Measurements from ENCODE around the gene APBA2. TPM values are rescaled to one million over a fixed set of nuclear protein-coding genes. Genes with fewer than 3 reads are reported as not detected.

The APBA2 gene
- total and polyA plus RNA-seq, 3 donors from 2014 or later, result 18.5 to 37.7 (median 29.5) TPM

GRCh38 chr15:28873585-28874190 is 12.1 kb upstream of the APBA2 start:
- intact Hi-C loops (cut with DNase I; ENCODE audit: low total_unique reads), result no loop called here
- DNase-seq, result no peak
- Histone ChIP-seq H3K27me3 (no peaks in the 10 kb centered on the region), H3K4me3 (no peak overlapping the region), H3K9me3 (no peaks in the 10 kb centered on the region), H3K4me1 (no peaks in the 10 kb centered on the region), H3K27ac (no peak overlapping the region), H3K36me3 (ENCODE audit: low read depth, missing control alignments) (no peaks in the 10 kb centered on the region)
- WGBS, 2 donors, result 64 to 68% methylated on average over 7 to 10 of the region's 10 CpGs
- TF ChIP-seq POLR2A (IDR thresholded peaks at IDR 0.05) (no peak), CTCF (IDR thresholded peaks at IDR 0.05) (no peak)

DNA sequence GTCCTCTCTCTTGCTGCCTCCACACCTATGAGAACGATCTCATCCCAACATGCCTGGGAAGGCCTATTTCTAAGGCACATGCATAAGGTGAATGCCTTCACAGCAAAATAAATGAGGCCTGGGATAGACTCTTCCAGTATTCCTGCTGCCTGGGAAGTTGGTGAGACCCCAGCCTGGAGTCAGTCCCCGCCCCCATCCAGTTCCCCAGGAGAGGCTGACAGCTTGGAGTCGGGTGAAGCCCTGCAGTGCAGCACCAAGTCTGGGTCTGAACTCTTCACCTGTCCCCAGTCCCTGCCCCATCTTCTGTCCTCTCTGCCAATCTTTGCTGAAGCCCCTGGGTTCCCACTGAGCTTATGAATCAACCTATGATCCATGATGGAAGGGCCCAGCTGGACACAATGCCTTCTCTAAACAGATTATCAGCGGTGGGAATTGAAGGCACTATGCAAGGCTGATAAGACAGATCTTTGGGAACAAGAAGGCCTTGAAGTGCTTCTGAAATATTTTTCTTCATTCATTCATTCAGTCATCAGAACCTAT is 10.2 kb upstream of the APBA2 start:
- TF ChIP-seq CTCF (IDR thresholded peaks at IDR 0.05) (no peak), POLR2A (IDR thresholded peaks at IDR 0.05) (no peak)
- Histone ChIP-seq H3K27ac (no peak overlapping the region), H3K27me3 (no peaks in the 10 kb centered on the region), H3K4me3 (no peak overlapping the region), H3K4me1 (no peaks in the 10 kb centered on the region), H3K36me3 (ENCODE audit: low read depth, missing control alignments) (no peaks in the 10 kb centered on the region), H3K9me3 (no peaks in the 10 kb centered on the region)
- 79 to 83% methylated on average over 2 to 4 of the region's 4 CpGs for WGBS, 2 donors
- DNase-seq, result no peak
- intact Hi-C loops (cut with DNase I; ENCODE audit: low total_unique reads), result no loop called here

DNA sequence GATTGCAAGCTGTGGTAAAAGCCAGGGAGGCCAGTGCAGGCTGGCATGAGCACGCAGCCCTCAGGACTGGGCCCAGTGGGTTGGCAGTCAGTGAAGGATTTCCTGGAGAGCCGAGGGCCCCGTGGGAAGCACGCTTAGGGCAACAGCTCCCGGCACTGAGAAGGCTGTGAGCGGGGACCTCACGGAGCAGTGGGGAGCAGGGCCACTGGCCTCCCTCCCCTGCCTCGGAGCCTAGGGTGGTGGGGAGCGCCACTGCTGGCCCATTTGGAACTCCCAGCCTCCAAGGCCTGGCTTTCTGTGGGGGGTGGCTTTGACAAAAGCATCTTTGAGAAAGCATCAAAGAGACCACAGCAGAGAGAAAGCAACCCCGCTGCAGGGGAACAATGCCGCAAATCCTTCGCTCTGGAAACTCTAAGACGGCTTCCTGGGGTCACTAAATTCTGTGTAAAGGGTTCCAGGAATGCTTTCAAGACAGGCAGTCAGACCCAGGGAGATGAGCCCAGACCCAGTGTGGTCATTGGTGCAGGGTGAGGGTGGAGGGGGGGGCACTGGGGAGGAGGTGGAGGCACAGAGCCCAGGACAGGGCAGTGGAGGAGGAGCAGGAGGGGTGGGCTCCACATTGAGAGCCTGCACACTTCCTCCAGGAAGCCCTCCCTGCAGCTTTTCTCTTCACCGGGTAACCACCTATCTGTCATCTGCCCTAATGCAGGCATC is 9.5 kb upstream of the APBA2 start:
- Histone ChIP-seq H3K27me3 (no peaks in the 10 kb centered on the region), H3K9me3 (no peaks in the 10 kb centered on the region), H3K27ac (no peak overlapping the region), H3K4me3 (no peak overlapping the region), H3K4me1 (no peaks in the 10 kb centered on the region), H3K36me3 (ENCODE audit: low read depth, missing control alignments) (no peaks in the 10 kb centered on the region)
- DNase-seq, result no peak
- TF ChIP-seq CTCF (IDR thresholded peaks at IDR 0.05) (no peak), POLR2A (IDR thresholded peaks at IDR 0.05) (no peak)
- intact Hi-C loops (cut with DNase I; ENCODE audit: low total_unique reads), result no loop called here
- WGBS, 2 donors, result 80% methylated on average over 10 to 14 of the region's 14 CpGs

DNA sequence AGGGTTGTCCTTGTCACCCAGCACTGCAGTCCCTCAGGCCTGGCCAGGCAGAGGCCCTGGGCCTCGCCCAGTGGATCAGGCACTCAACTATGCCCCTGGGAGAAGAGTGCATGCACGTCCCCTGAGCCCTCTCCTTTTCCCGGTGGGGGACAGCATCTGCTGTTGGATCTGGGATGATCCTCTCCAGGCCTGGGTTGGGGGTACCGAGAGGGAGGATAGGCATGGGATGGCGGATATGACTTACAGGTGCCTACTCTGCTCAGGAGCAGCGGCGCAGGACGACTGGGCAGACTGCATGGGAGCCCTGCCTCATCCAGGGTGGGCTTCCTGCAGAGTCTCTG is 9.0 kb upstream of the APBA2 start:
- no peaks in the 10 kb centered on the region for H3K9me3 ChIP-seq
- H3K27ac ChIP-seq, result no peak overlapping the region
- DNase-seq, result no peak
- intact Hi-C loops (cut with DNase I; ENCODE audit: low total_unique reads), result no loop called here
- no peaks in the 10 kb centered on the region for H3K36me3 ChIP-seq (ENCODE audit: low read depth, missing control alignments)
- no peak for TF ChIP-seq CTCF (IDR thresholded peaks at IDR 0.05)
- no peak for TF ChIP-seq POLR2A (IDR thresholded peaks at IDR 0.05)
- no peak overlapping the region for H3K4me3 ChIP-seq
- H3K4me1 ChIP-seq, result no peaks in the 10 kb centered on the region
- H3K27me3 ChIP-seq, result no peaks in the 10 kb centered on the region
- 87 to 91% methylated on average over 3 to 8 of the region's 8 CpGs for WGBS, 2 donors
